A549 (cell line): Measurements from ENCODE around the gene NUP62. TPM values are rescaled to one million over a fixed set of nuclear protein-coding genes. Genes with fewer than 3 reads are reported as not detected.

Experiments used
- ATAC-seq, 2 experiments: fragments of 200-7000 bp in 1 of 2; fragments of >200 bp in 1 of 2; cut with Nextera tagmentation in 1 of 2; cut with Tn5 transposase in 1 of 2; 3 replicates each; pipeline versions ENCODE4 v1.8.0 to v1.9.1; 2018 to 2020; ENCODE audit warnings: mild to moderate bottlenecking in 1 of 2, moderate library complexity in 1 of 2
- CTCF ChIA-PET: fragments of 300-600 bp; sonication (Branson Sonifier 250); formaldehyde crosslinking; extraction: SDS; loops from one replicate; lab custom pipeline; 2021; ENCODE audit warnings: antibody characterized with exemption, inconsistent platforms; lab: Yijun Ruan, JAX
- POLR2A ChIA-PET: fragments of 350-600 bp; formaldehyde crosslinking; extraction: SDS; loops from one replicate; lab custom pipeline; 2021; ENCODE audit warnings: antibody characterized with exemption, inconsistent platforms; lab: Yijun Ruan, JAX
- DNase-seq, 2 experiments: peaks; one replicate each; pipeline versions ENCODE4 v3.0.0 to v3.0.0-alpha.2; 2011 to 2016; ENCODE audit warnings: low read depth in 1 of 2, low spot score in 1 of 2
- FAIRE-seq: peaks from 2 replicates; lab custom pipeline; 2011; peaks lifted over from hg19 to GRCh38; lab: Jason Lieb, UNC
- H3K27ac ChIP-seq, 2 experiments: fragments of >200 bp; sonication (Bioruptor Twin); formaldehyde crosslinking; 3 replicates each; pipeline ENCODE4 v1.5.1; 2016 to 2017
- H3K4me1 ChIP-seq: fragments of >200 bp; sonication (Bioruptor Twin); formaldehyde crosslinking; 3 replicates; pipeline ENCODE4 v1.6.1; 2016
- H3K4me2 ChIP-seq: fragments of >200 bp; sonication (Bioruptor Twin); formaldehyde crosslinking; 3 replicates; pipeline ENCODE4 v1.6.1; 2016
- H3K4me3 ChIP-seq: fragments of >200 bp; sonication (Bioruptor Twin); formaldehyde crosslinking; 3 replicates; pipeline ENCODE4 v1.5.1; 2016
- H3K9me3 ChIP-seq: fragments of >200 bp; sonication (Bioruptor Twin); formaldehyde crosslinking; 3 replicates; pipeline ENCODE4 v1.6.1; 2016
- ATOH8 ChIP-seq: fragments of 250-450 bp; sonication (Bioruptor Pico); IDR thresholded peaks from 2 replicates; pipeline ENCODE4 v1.5.0; 2020; ENCODE audit warnings: low read depth, mild to moderate bottlenecking, moderate library complexity
- BHLHE40 ChIP-seq: IDR thresholded peaks from 2 replicates; pipeline ENCODE4 v1.6.1; 2012; ENCODE audit warnings: low read depth, low read length, inconsistent platforms
- CBX8 ChIP-seq: fragments of 200-600 bp; sonication (generic); IDR thresholded peaks from 2 replicates; pipeline ENCODE4 v1.6.1; 2016
- CHD2 ChIP-seq: fragments of 150-350 bp; IDR thresholded peaks from 2 replicates; pipeline ENCODE4 v1.6.1; 2014; ENCODE audit warnings: low read length; ENCODE audit not compliant: partially characterized antibody
- EHF ChIP-seq: fragments of 250-450 bp; sonication (Bioruptor Pico); IDR thresholded peaks from 2 replicates; pipeline ENCODE4 v1.5.0; 2020; ENCODE audit warnings: mild to moderate bottlenecking
- ESRRA ChIP-seq: fragments of 150-350 bp; IDR thresholded peaks from 2 replicates; pipeline ENCODE4 v1.6.1; 2014; ENCODE audit warnings: mild to moderate bottlenecking, low read length, borderline replicate concordance
- FOSL2 ChIP-seq, 2 experiments: fragments of 450-650 bp in 1 of 2; fragments of >200 bp in 1 of 2; sonication (Bioruptor Twin) in 1 of 2; formaldehyde crosslinking; IDR thresholded peaks; 2 replicates each; pipeline versions ENCODE4 v1.5.0 to v1.6.1; 2016 to 2020; ENCODE audit warnings: mild to moderate bottlenecking in 1 of 2, moderate library complexity in 1 of 2
- GATA3 ChIP-seq: IDR thresholded peaks from 2 replicates; pipeline ENCODE4 v1.6.1; 2012; ENCODE audit warnings: borderline replicate concordance
- HDAC2 ChIP-seq: fragments of 200-600 bp; sonication (generic); IDR thresholded peaks from 2 replicates; pipeline ENCODE4 v1.6.1; 2016
- HES2 ChIP-seq: fragments of >200 bp; sonication (Bioruptor Twin); formaldehyde crosslinking; IDR thresholded peaks from 2 replicates; pipeline ENCODE4 v1.6.1; 2016
- HOXA7 ChIP-seq: fragments of 250-450 bp; sonication (Bioruptor Pico); IDR thresholded peaks from 2 replicates; pipeline ENCODE4 v1.5.0; 2020; ENCODE audit warnings: mild to moderate bottlenecking, moderate library complexity
- HOXB13 ChIP-seq: fragments of 250-450 bp; sonication (Bioruptor Pico); IDR thresholded peaks from 2 replicates; pipeline ENCODE4 v1.5.0; 2020; ENCODE audit warnings: low read depth, mild to moderate bottlenecking, moderate library complexity
- HOXB5 ChIP-seq: fragments of 250-450 bp; sonication (Bioruptor Pico); IDR thresholded peaks from 2 replicates; pipeline ENCODE4 v1.5.0; 2020; ENCODE audit warnings: mild to moderate bottlenecking, moderate library complexity
- JUNB ChIP-seq: fragments of >200 bp; sonication (Bioruptor Twin); formaldehyde crosslinking; IDR thresholded peaks from 2 replicates; pipeline ENCODE4 v1.6.1; 2016
- KDM1A ChIP-seq: fragments of 200-600 bp; sonication (generic); IDR thresholded peaks from 2 replicates; pipeline ENCODE4 v1.6.1; 2016; ENCODE audit warnings: low read depth, mild to moderate bottlenecking
- MAFK ChIP-seq: fragments of 450-650 bp; IDR thresholded peaks from 2 replicates; pipeline ENCODE4 v1.6.1; 2014; ENCODE audit not compliant: partially characterized antibody
- MYC ChIP-seq: IDR thresholded peaks from 2 replicates; pipeline ENCODE4 v1.6.1; 2012; ENCODE audit warnings: mild to moderate bottlenecking, inconsistent platforms, low read length, improper control_type of control experiment, borderline replicate concordance
- NFE2L2 ChIP-seq: fragments of 150-350 bp; conservative IDR thresholded peaks from 2 replicates; pipeline ENCODE4 v1.6.1; 2014; ENCODE audit warnings: low read length
- PBX3 ChIP-seq: IDR thresholded peaks from 2 replicates; pipeline ENCODE4 v1.6.1; 2012
- POLR2A ChIP-seq: IDR thresholded peaks from 2 replicates; pipeline ENCODE4 v1.6.1; 2012; ENCODE audit warnings: mild to moderate bottlenecking, low read length
- RAD21 ChIP-seq, 2 experiments: fragments of >200 bp in 1 of 2; sonication (Bioruptor Twin) in 1 of 2; formaldehyde crosslinking in 1 of 2; IDR thresholded peaks in 1 of 2; conservative IDR thresholded peaks in 1 of 2; 2 replicates in 1 of 2; 3 replicates in 1 of 2; pipeline ENCODE4 v1.6.1; 2012 to 2018; ENCODE audit warnings: inconsistent platforms in 1 of 2
- RCOR1 ChIP-seq: fragments of 150-350 bp; IDR thresholded peaks from 2 replicates; pipeline ENCODE4 v1.6.1; 2014; ENCODE audit warnings: antibody characterized with exemption, low read length, low read depth
- RFX5 ChIP-seq: fragments of 450-650 bp; IDR thresholded peaks from 2 replicates; pipeline ENCODE4 v1.7.1; 2014; ENCODE audit warnings: antibody characterized with exemption, mild to moderate bottlenecking, moderate library complexity
- RNF2 ChIP-seq: fragments of 200-600 bp; sonication (generic); IDR thresholded peaks from 2 replicates; pipeline ENCODE4 v1.6.1; 2016; ENCODE audit warnings: low read depth, mild to moderate bottlenecking, antibody characterized with exemption, moderate library complexity, borderline replicate concordance
- SMC3 ChIP-seq: fragments of >200 bp; sonication (Bioruptor Twin); formaldehyde crosslinking; IDR thresholded peaks from 3 replicates; pipeline ENCODE4 v1.6.1; 2018; ENCODE audit warnings: inconsistent platforms
- SREBF2 ChIP-seq: fragments of 450-650 bp; IDR thresholded peaks from 2 replicates; pipeline ENCODE4 v1.6.1; 2014; ENCODE audit warnings: mild to moderate bottlenecking, moderate library complexity
- TFCP2L1 ChIP-seq: fragments of 250-450 bp; sonication (Bioruptor Pico); IDR thresholded peaks from 2 replicates; pipeline ENCODE4 v1.5.0; 2021; ENCODE audit warnings: mild to moderate bottlenecking
- ZNF302 ChIP-seq: fragments of 250-450 bp; sonication (Bioruptor Pico); IDR thresholded peaks from 2 replicates; pipeline ENCODE4 v1.9.0; 2021; ENCODE audit warnings: inconsistent platforms, mild to moderate bottlenecking, moderate library complexity
- WGBS: methylation state at CpG from one replicate; pipeline ENCODE4 v1.1.6; 2017; ENCODE audit errors: missing lambda C conversion rate; 5-methylcytosine and 5-hydroxymethylcytosine counted together
- polyA plus RNA-seq, 4 experiments: library from polyadenylated mRNA; depleted of rRNA in 3 of 4; stranded (reverse); fragments of >200 nt; fragmentation: RNase III in 1 of 4; extraction: RNeasy Plus Mini Kit Qiagen cat#74134 plus additional on column Dnase treatment in 1 of 4; gene quantifications; 2 replicates in 3 of 4; 3 replicates in 1 of 4; pipeline ENCODE4 v1.2.3, GENCODE V29; 2011 to 2017
- TF ChIP-seq, protein P1 (sequence below): fragments of 450-650 bp; IDR thresholded peaks from 2 replicates; pipeline ENCODE4 v1.6.1; 2014; ENCODE audit warnings: antibody characterized with exemption
- TF ChIP-seq, protein P2 (sequence below): fragments of >200 bp; sonication (Bioruptor Twin); formaldehyde crosslinking; IDR thresholded peaks from 3 replicates; pipeline ENCODE4 v1.6.1; 2016
- TF ChIP-seq, protein P3 (sequence below): fragments of 200-600 bp; sonication (generic); IDR thresholded peaks from 2 replicates; pipeline ENCODE4 v1.6.1; 2016; ENCODE audit warnings: antibody characterized with exemption, mild to moderate bottlenecking, moderate library complexity
- TF ChIP-seq, protein P4 (sequence below): fragments of >200 bp; sonication (Bioruptor Twin); formaldehyde crosslinking; IDR thresholded peaks from 3 replicates; pipeline ENCODE4 v1.5.1; 2016

Gene NUP62
- polyA plus RNA-seq, 2 of the 4 experiments (the other 2 are of a cell fraction), result 21.4 to 83.9 TPM

GRCh38 chr19:49876422-49877019, 52.8 kb downstream of the NUP62 start:
- H3K4me2 ChIP-seq, result peak overlapping the region; percentile 90
- DNase-seq (peak; percentile 82 to 100), FAIRE-seq (peak; percentile 94), ATAC-seq (peak; percentile 54 to 74)
- ChIA-PET CTCF (interaction anchor here (1.3 to 1.7 kb wide), 2 partner anchors 14 to 63 kb away, joined by 3 to 7 read pairs; partner anchors contain the start of gene FUZ), POLR2A (interaction anchor here (0.7 to 2.6 kb wide), 13 partner anchors 8 to 259 kb away, joined by 3 to 36 read pairs (median 4); partner anchors contain the start of genes AP2A1, ATF5, NUP62 and PNKP)
- H3K4me3 ChIP-seq, result peak overlapping the region; percentile 95
- peaks cover 21% of the 10 kb centered on the region for H3K4me1 ChIP-seq
- no peaks in the 10 kb centered on the region for H3K9me3 ChIP-seq
- 1% methylated on average over 46 of the region's 46 CpGs for WGBS
- peak overlapping the region; percentile 98 to 99 for H3K27ac ChIP-seq
- TF ChIP-seq HOXA7 (CRISPR knock-in tag) (no peak), HDAC2 (no peak), PBX3 (peak; percentile 9; the same call in 1 of the 2 replicates), BHLHE40 (peak; percentile 77), RCOR1 (no peak), ESRRA (no peak), HOXB13 (CRISPR knock-in tag) (peak; percentile 80; the same call in 1 of the 2 replicates), CHD2 (no peak), MYC (peak; percentile 70), TFCP2L1 (0 out of 2 replicates have a peak, but pooled peaks have one; percentile 34), GATA3 (no peak), POLR2A (peak; percentile 73), EHF (CRISPR knock-in tag) (no peak), JUNB (no peak), HOXB5 (CRISPR knock-in tag) (peak; percentile 65; the same call in 1 of the 2 replicates), SREBF2 (no peak), KDM1A (no peak), RAD21 (conservative IDR thresholded peaks at IDR 0.05 in 1 of 2, IDR thresholded peaks at IDR 0.05 in 1 of 2) (no peak), FOSL2 (IDR thresholded peaks at IDR 0.05) (no peak), FOSL2 (CRISPR knock-in tag; IDR thresholded peaks at IDR 0.05) (0 out of 2 replicates have a peak, but pooled peaks have one; percentile 18), HES2 (no peak), RNF2 (no peak), CBX8 (no peak), SMC3 (no peak), RFX5 (0 out of 2 replicates have a peak, but pooled peaks have one; percentile 13), ATOH8 (CRISPR knock-in tag) (no peak), MAFK (no peak), NFE2L2 (no peak), ZNF302 (CRISPR knock-in tag) (no peak)
- TF ChIP-seq, protein P1, sequence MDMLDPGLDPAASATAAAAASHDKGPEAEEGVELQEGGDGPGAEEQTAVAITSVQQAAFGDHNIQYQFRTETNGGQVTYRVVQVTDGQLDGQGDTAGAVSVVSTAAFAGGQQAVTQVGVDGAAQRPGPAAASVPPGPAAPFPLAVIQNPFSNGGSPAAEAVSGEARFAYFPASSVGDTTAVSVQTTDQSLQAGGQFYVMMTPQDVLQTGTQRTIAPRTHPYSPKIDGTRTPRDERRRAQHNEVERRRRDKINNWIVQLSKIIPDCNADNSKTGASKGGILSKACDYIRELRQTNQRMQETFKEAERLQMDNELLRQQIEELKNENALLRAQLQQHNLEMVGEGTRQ, result peak; percentile 72
- TF ChIP-seq, protein P2, sequence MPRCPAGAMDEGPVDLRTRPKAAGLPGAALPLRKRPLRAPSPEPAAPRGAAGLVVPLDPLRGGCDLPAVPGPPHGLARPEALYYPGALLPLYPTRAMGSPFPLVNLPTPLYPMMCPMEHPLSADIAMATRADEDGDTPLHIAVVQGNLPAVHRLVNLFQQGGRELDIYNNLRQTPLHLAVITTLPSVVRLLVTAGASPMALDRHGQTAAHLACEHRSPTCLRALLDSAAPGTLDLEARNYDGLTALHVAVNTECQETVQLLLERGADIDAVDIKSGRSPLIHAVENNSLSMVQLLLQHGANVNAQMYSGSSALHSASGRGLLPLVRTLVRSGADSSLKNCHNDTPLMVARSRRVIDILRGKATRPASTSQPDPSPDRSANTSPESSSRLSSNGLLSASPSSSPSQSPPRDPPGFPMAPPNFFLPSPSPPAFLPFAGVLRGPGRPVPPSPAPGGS, result no peak; the same call in 2 of the 3 replicates
- TF ChIP-seq, protein P3, sequence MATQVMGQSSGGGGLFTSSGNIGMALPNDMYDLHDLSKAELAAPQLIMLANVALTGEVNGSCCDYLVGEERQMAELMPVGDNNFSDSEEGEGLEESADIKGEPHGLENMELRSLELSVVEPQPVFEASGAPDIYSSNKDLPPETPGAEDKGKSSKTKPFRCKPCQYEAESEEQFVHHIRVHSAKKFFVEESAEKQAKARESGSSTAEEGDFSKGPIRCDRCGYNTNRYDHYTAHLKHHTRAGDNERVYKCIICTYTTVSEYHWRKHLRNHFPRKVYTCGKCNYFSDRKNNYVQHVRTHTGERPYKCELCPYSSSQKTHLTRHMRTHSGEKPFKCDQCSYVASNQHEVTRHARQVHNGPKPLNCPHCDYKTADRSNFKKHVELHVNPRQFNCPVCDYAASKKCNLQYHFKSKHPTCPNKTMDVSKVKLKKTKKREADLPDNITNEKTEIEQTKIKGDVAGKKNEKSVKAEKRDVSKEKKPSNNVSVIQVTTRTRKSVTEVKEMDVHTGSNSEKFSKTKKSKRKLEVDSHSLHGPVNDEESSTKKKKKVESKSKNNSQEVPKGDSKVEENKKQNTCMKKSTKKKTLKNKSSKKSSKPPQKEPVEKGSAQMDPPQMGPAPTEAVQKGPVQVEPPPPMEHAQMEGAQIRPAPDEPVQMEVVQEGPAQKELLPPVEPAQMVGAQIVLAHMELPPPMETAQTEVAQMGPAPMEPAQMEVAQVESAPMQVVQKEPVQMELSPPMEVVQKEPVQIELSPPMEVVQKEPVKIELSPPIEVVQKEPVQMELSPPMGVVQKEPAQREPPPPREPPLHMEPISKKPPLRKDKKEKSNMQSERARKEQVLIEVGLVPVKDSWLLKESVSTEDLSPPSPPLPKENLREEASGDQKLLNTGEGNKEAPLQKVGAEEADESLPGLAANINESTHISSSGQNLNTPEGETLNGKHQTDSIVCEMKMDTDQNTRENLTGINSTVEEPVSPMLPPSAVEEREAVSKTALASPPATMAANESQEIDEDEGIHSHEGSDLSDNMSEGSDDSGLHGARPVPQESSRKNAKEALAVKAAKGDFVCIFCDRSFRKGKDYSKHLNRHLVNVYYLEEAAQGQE, result no peak
- TF ChIP-seq, protein P4, sequence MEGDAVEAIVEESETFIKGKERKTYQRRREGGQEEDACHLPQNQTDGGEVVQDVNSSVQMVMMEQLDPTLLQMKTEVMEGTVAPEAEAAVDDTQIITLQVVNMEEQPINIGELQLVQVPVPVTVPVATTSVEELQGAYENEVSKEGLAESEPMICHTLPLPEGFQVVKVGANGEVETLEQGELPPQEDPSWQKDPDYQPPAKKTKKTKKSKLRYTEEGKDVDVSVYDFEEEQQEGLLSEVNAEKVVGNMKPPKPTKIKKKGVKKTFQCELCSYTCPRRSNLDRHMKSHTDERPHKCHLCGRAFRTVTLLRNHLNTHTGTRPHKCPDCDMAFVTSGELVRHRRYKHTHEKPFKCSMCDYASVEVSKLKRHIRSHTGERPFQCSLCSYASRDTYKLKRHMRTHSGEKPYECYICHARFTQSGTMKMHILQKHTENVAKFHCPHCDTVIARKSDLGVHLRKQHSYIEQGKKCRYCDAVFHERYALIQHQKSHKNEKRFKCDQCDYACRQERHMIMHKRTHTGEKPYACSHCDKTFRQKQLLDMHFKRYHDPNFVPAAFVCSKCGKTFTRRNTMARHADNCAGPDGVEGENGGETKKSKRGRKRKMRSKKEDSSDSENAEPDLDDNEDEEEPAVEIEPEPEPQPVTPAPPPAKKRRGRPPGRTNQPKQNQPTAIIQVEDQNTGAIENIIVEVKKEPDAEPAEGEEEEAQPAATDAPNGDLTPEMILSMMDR, result no peak
